Smooth muscle cell (in vitro differentiated cells): ENCODE measurements around the gene CDCA5. TPM values are rescaled to one million over a fixed set of nuclear protein-coding genes. Genes with fewer than 3 reads are reported as not detected.

ENCODE experiments used
- DNase-seq: peaks from one replicate; lab custom pipeline; 2025; ENCODE audit not compliant: unreplicated experiment; lab: John Stamatoyannopoulos, UW
- H2AFZ ChIP-seq: fragments of 200-600 bp; sonication (generic); 2 replicates; pipeline ENCODE4 v1.6.0; 2016; ENCODE audit warnings: antibody characterized with exemption, low read depth, mild to moderate bottlenecking
- H3F3A ChIP-seq: fragments of 200-600 bp; sonication (generic); 2 replicates; pipeline ENCODE4 v1.6.0; 2017; ENCODE audit warnings: antibody characterized with exemption, low read depth
- H3K27ac ChIP-seq: fragments of 200-600 bp; sonication (generic); 2 replicates; pipeline ENCODE4 v1.5.1; 2016; ENCODE audit warnings: low read depth, mild to moderate bottlenecking
- H3K27me3 ChIP-seq: fragments of 200-600 bp; sonication (generic); 2 replicates; pipeline ENCODE4 v1.6.1; 2016; ENCODE audit warnings: low read depth, mild to moderate bottlenecking
- H3K36me3 ChIP-seq: fragments of 200-600 bp; sonication (generic); 2 replicates; pipeline ENCODE4 v1.5.1; 2016; ENCODE audit warnings: low read depth
- H3K4me1 ChIP-seq: fragments of 200-600 bp; sonication (generic); 2 replicates; pipeline ENCODE4 v1.5.1; 2016; ENCODE audit warnings: low read depth
- H3K4me2 ChIP-seq: fragments of 200-600 bp; sonication (generic); 2 replicates; pipeline ENCODE4 v1.6.0; 2016; ENCODE audit warnings: mild to moderate bottlenecking
- H3K4me3 ChIP-seq: fragments of 200-600 bp; sonication (generic); 2 replicates; pipeline ENCODE4 v1.5.1; 2016; ENCODE audit warnings: mild to moderate bottlenecking
- H3K79me2 ChIP-seq: fragments of 200-600 bp; sonication (generic); 2 replicates; pipeline ENCODE4 v1.6.0; 2016; ENCODE audit warnings: low read depth, mild to moderate bottlenecking
- H3K9ac ChIP-seq: fragments of 200-600 bp; sonication (generic); 2 replicates; pipeline ENCODE4 v1.6.0; 2016; ENCODE audit warnings: low read depth
- H3K9me3 ChIP-seq: fragments of 200-600 bp; sonication (generic); replicated peaks from 2 replicates; pipeline ENCODE4 v1.5.1; 2016; ENCODE audit warnings: low read depth
- H4K20me1 ChIP-seq: fragments of 200-600 bp; sonication (generic); 2 replicates; pipeline ENCODE4 v1.6.0; 2016; ENCODE audit warnings: low read depth
- WGBS: methylation state at CpG from one replicate; pipeline ENCODE4 v1.1.7; 2016; ENCODE audit warnings: low lambda C conversion rate; 5-methylcytosine and 5-hydroxymethylcytosine counted together
- polyA plus RNA-seq: library from polyadenylated mRNA; unstranded; fragments of >200 nt; fragmentation: Nextera tagmentation; extraction: Ambion mirVana; gene quantifications from 2 replicates; pipeline ENCODE4 v1.2.1, GENCODE V29; 2016
- total RNA-seq: library from RNA; depleted of rRNA; stranded (reverse); fragments of >200 nt; gene quantifications from 2 replicates; pipeline ENCODE4 v1.2.3, GENCODE V29; 2014
- TF ChIP-seq, protein P1 (sequence below): fragments of 200-600 bp; sonication (generic); IDR thresholded peaks from 2 replicates; pipeline ENCODE4 v1.5.1; 2017; ENCODE audit warnings: borderline replicate concordance, mild to moderate bottlenecking, antibody characterized with exemption; ENCODE audit not compliant: insufficient read depth, poor library complexity, severe bottlenecking

CDCA5 gene
- total and polyA plus RNA-seq, 2 experiments from 2014 or later, result 8.0 to 11.2 TPM

DNA sequence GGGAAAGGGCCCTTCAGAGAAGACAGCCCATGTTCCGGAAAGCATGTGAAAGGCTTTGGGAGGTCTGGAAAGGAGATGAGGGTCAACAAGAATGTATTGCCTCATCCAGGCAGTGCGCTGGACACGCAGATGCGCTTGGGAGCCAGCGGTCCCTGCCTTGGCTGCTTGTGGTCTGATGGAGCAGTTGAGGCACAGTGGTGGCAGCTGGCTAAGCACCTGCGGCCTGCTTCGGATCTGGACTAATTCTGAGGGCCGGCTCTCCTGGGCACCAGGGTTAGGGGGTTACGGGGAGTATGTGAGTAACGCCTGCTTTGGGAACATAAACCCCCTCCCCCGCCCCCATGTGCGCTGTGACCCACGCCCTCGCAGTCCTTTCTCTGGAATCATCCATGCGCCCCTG is 23.2 kb upstream of the CDCA5 start:
- Histone ChIP-seq H4K20me1 (peaks cover 15% of the 10 kb centered on the region), H3K4me1 (peaks cover 4% of the 10 kb centered on the region), H3K4me2 (no peak overlapping the region), H3K9ac (no peak overlapping the region), H3F3A (no peaks in the 10 kb centered on the region), H3K4me3 (no peak overlapping the region), H3K36me3 (no peaks in the 10 kb centered on the region), H2AFZ (no peak overlapping the region), H3K27ac (no peak overlapping the region), H3K79me2 (peaks cover 11% of the 10 kb centered on the region), H3K27me3 (no peaks in the 10 kb centered on the region), H3K9me3 (no peaks in the 10 kb centered on the region)
- no peak for DNase-seq
- TF ChIP-seq, protein P1, sequence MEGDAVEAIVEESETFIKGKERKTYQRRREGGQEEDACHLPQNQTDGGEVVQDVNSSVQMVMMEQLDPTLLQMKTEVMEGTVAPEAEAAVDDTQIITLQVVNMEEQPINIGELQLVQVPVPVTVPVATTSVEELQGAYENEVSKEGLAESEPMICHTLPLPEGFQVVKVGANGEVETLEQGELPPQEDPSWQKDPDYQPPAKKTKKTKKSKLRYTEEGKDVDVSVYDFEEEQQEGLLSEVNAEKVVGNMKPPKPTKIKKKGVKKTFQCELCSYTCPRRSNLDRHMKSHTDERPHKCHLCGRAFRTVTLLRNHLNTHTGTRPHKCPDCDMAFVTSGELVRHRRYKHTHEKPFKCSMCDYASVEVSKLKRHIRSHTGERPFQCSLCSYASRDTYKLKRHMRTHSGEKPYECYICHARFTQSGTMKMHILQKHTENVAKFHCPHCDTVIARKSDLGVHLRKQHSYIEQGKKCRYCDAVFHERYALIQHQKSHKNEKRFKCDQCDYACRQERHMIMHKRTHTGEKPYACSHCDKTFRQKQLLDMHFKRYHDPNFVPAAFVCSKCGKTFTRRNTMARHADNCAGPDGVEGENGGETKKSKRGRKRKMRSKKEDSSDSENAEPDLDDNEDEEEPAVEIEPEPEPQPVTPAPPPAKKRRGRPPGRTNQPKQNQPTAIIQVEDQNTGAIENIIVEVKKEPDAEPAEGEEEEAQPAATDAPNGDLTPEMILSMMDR, result no peak
- whole genome bisulfite sequencing, result 97% methylated on average over 15 of the region's 15 CpGs

DNA sequence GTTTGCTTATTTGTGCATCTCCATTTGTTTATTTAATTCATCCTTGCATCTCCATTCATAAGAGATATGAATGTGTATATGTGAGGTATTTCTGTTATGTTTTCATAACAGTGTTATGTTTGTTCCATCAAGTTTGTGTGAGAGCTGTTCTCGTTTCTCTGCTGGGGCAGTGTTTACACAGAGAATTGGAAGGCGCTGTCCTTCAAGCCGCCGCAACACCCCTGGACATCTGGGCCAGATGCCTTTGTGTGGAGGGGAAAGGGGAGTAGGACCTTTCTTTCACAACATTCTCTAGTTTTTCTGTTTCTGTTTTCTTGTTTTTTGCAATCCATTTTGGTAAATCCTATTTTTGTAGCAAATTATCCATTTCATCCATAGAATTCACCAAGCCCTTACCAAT is 20.8 kb upstream of the CDCA5 start:
- peaks cover 10% of the 10 kb centered on the region for H4K20me1 ChIP-seq
- no peaks in the 10 kb centered on the region for H3K27me3 ChIP-seq
- TF ChIP-seq, protein P1, result no peak
- no peak overlapping the region for H3K9ac ChIP-seq
- no peaks in the 10 kb centered on the region for H3K36me3 ChIP-seq
- no peaks in the 10 kb centered on the region for H3F3A ChIP-seq
- no peak overlapping the region for H2AFZ ChIP-seq
- DNase-seq, result no peak
- 90% methylated on average over 4 of the region's 4 CpGs for whole genome bisulfite sequencing
- H3K4me3 ChIP-seq, result no peak overlapping the region
- no peaks in the 10 kb centered on the region for H3K9me3 ChIP-seq
- H3K4me1 ChIP-seq, result no peaks in the 10 kb centered on the region
- H3K79me2 ChIP-seq, result peaks cover 18% of the 10 kb centered on the region
- no peak overlapping the region for H3K27ac ChIP-seq
- no peak overlapping the region for H3K4me2 ChIP-seq

DNA sequence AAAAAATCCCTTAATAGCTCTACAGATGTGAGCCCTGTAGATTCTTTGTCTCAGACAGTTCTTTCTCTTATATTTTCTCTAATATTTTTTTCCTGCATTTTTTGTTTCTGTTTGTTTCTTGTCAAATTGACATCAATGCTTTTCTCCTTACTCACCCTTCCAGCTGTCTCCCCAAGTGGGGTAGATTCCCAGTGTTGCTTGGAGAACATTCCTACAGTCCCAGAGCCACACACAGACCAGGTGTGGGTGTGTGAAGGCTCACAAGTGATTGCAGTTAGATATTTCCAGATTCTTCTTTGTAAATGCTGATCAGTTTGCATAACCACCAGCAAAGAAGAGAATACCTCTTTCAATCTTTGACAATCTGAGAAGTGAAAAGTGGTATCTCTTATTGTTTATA is 19.6 kb upstream of the CDCA5 start:
- H3K27me3 ChIP-seq, result no peaks in the 10 kb centered on the region
- H3K36me3 ChIP-seq, result no peaks in the 10 kb centered on the region
- no peak overlapping the region for H3K4me3 ChIP-seq
- H3K27ac ChIP-seq, result peak overlapping the region; percentile 35
- H3K9me3 ChIP-seq, result no peaks in the 10 kb centered on the region
- no peaks in the 10 kb centered on the region for H3K4me1 ChIP-seq
- TF ChIP-seq, protein P1, result no peak
- peaks cover 10% of the 10 kb centered on the region for H4K20me1 ChIP-seq
- no peak overlapping the region for H3K4me2 ChIP-seq
- H3K79me2 ChIP-seq, result peaks cover 23% of the 10 kb centered on the region
- no peak overlapping the region for H2AFZ ChIP-seq
- DNase-seq, result no peak
- H3K9ac ChIP-seq, result no peak overlapping the region
- no peaks in the 10 kb centered on the region for H3F3A ChIP-seq

DNA sequence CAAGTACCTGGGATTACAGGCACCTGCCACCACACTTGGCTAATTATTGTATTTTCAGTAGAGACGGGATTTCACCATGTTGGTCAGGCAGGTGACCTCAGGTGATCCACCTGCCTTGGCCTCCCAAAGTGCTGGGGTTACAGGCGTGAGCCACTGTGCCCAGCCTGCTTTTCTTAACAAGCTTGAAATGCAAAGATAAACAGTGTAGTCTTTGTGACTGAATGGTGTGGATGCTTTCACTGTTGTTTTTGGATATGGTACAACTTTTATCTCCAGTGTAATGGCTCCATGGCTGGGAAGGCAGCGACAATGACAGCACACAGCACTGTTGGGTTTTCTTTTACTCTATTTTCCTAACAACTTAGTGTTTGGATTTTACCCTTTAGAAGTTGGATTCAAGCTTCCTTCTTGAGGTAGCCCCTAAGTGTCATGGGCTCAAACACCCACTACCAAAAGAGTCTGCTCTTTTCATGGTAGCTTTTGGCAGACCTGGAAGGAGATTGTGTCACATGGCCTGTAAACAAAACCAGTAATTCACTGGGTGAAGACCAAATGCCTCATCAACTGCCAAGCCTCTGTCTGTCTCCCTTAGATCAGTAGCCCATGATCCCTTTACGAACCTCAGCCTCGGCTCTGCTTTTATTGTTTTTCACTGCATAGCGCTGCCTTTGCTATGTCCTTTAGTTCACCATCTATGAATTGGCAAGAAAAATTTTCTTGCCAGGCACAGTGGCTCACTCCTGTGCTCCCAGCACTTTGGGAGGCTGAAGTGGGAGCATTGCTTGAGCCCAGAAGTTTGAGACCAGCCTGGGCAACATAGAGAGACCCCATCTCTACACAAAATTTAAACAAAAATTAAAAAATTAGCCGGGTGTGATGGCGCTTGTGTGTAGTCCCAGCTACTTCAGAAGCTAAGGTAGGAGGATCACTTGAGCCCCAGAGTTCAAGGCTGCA is 18.6 kb upstream of the CDCA5 start:
- Histone ChIP-seq H3F3A (no peaks in the 10 kb centered on the region), H3K9ac (no peak overlapping the region), H3K79me2 (peaks cover 28% of the 10 kb centered on the region), H3K27ac (no peak overlapping the region), H3K4me2 (no peak overlapping the region), H4K20me1 (peaks cover 10% of the 10 kb centered on the region), H3K4me3 (no peak overlapping the region), H3K27me3 (no peaks in the 10 kb centered on the region), H3K36me3 (no peaks in the 10 kb centered on the region), H3K4me1 (no peaks in the 10 kb centered on the region), H3K9me3 (no peaks in the 10 kb centered on the region), H2AFZ (no peak overlapping the region)
- TF ChIP-seq, protein P1, result no peak
- 95% methylated on average over 8 of the region's 8 CpGs for WGBS
- DNase-seq, result no peak
